Smooth muscle cell (in vitro differentiated cells): ENCODE measurements around the gene MYO9A. TPM values are rescaled to one million over a fixed set of nuclear protein-coding genes. Genes with fewer than 3 reads are reported as not detected.

Experiments
- DNase-seq: peaks from one replicate; lab custom pipeline; 2025; ENCODE audit not compliant: unreplicated experiment; lab: John Stamatoyannopoulos, UW
- H2AFZ ChIP-seq: fragments of 200-600 bp; sonication (generic); 2 replicates; pipeline ENCODE4 v1.6.0; 2016; ENCODE audit warnings: antibody characterized with exemption, low read depth, mild to moderate bottlenecking
- H3F3A ChIP-seq: fragments of 200-600 bp; sonication (generic); 2 replicates; pipeline ENCODE4 v1.6.0; 2017; ENCODE audit warnings: antibody characterized with exemption, low read depth
- H3K27ac ChIP-seq: fragments of 200-600 bp; sonication (generic); 2 replicates; pipeline ENCODE4 v1.5.1; 2016; ENCODE audit warnings: low read depth, mild to moderate bottlenecking
- H3K27me3 ChIP-seq: fragments of 200-600 bp; sonication (generic); 2 replicates; pipeline ENCODE4 v1.6.1; 2016; ENCODE audit warnings: low read depth, mild to moderate bottlenecking
- H3K36me3 ChIP-seq: fragments of 200-600 bp; sonication (generic); 2 replicates; pipeline ENCODE4 v1.5.1; 2016; ENCODE audit warnings: low read depth
- H3K4me1 ChIP-seq: fragments of 200-600 bp; sonication (generic); 2 replicates; pipeline ENCODE4 v1.5.1; 2016; ENCODE audit warnings: low read depth
- H3K4me2 ChIP-seq: fragments of 200-600 bp; sonication (generic); 2 replicates; pipeline ENCODE4 v1.6.0; 2016; ENCODE audit warnings: mild to moderate bottlenecking
- H3K4me3 ChIP-seq: fragments of 200-600 bp; sonication (generic); 2 replicates; pipeline ENCODE4 v1.5.1; 2016; ENCODE audit warnings: mild to moderate bottlenecking
- H3K79me2 ChIP-seq: fragments of 200-600 bp; sonication (generic); 2 replicates; pipeline ENCODE4 v1.6.0; 2016; ENCODE audit warnings: low read depth, mild to moderate bottlenecking
- H3K9ac ChIP-seq: fragments of 200-600 bp; sonication (generic); 2 replicates; pipeline ENCODE4 v1.6.0; 2016; ENCODE audit warnings: low read depth
- H3K9me3 ChIP-seq: fragments of 200-600 bp; sonication (generic); replicated peaks from 2 replicates; pipeline ENCODE4 v1.5.1; 2016; ENCODE audit warnings: low read depth
- H4K20me1 ChIP-seq: fragments of 200-600 bp; sonication (generic); 2 replicates; pipeline ENCODE4 v1.6.0; 2016; ENCODE audit warnings: low read depth
- WGBS: methylation state at CpG from one replicate; pipeline ENCODE4 v1.1.7; 2016; ENCODE audit warnings: low lambda C conversion rate; 5-methylcytosine and 5-hydroxymethylcytosine counted together
- polyA plus RNA-seq: library from polyadenylated mRNA; unstranded; fragments of >200 nt; fragmentation: Nextera tagmentation; extraction: Ambion mirVana; gene quantifications from 2 replicates; pipeline ENCODE4 v1.2.1, GENCODE V29; 2016
- total RNA-seq: library from RNA; depleted of rRNA; stranded (reverse); fragments of >200 nt; gene quantifications from 2 replicates; pipeline ENCODE4 v1.2.3, GENCODE V29; 2014
- TF ChIP-seq, protein P1 (sequence below): fragments of 200-600 bp; sonication (generic); IDR thresholded peaks from 2 replicates; pipeline ENCODE4 v1.5.1; 2017; ENCODE audit warnings: borderline replicate concordance, mild to moderate bottlenecking, antibody characterized with exemption; ENCODE audit not compliant: insufficient read depth, poor library complexity, severe bottlenecking

Gene MYO9A
- total and polyA plus RNA-seq, 2 experiments from 2014 or later = 10.7 to 36.9 TPM

DNA sequence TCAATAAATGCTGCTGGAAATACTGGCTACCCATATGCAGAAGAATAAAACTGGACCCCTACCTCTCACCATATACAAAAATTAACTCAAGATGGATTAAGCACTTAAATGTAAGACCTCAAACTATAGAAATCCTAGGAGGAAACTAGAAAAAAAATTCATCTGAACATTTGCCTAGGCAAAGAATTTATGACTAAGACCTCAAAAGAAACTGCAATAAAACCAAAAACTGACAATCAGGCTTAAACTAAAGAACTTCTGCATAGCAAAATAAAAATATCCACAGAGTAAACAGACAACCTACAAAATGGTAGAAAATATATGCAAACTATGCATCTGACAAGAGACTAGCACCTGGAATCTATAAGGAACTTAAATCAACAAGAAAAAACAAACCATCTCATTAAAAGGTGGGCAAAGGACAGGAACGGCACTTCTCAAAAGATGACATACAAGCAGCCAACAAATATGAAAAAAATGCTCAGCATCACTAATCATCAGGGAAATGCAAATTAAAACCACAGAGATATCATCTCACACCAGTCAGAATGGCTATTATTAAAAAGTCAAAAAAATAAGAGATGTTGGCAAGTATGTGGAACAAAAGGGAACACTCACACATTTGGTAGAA, 47.0 kb downstream of the MYO9A start:
- H4K20me1 ChIP-seq = peaks cover 92% of the 10 kb centered on the region
- H3K27ac ChIP-seq = no peak overlapping the region
- TF ChIP-seq, protein P1, sequence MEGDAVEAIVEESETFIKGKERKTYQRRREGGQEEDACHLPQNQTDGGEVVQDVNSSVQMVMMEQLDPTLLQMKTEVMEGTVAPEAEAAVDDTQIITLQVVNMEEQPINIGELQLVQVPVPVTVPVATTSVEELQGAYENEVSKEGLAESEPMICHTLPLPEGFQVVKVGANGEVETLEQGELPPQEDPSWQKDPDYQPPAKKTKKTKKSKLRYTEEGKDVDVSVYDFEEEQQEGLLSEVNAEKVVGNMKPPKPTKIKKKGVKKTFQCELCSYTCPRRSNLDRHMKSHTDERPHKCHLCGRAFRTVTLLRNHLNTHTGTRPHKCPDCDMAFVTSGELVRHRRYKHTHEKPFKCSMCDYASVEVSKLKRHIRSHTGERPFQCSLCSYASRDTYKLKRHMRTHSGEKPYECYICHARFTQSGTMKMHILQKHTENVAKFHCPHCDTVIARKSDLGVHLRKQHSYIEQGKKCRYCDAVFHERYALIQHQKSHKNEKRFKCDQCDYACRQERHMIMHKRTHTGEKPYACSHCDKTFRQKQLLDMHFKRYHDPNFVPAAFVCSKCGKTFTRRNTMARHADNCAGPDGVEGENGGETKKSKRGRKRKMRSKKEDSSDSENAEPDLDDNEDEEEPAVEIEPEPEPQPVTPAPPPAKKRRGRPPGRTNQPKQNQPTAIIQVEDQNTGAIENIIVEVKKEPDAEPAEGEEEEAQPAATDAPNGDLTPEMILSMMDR = no peak
- no peaks in the 10 kb centered on the region for H3K36me3 ChIP-seq
- H3K9me3 ChIP-seq = no peaks in the 10 kb centered on the region
- no peaks in the 10 kb centered on the region for H3K4me1 ChIP-seq
- no peaks in the 10 kb centered on the region for H3F3A ChIP-seq
- H3K4me2 ChIP-seq = no peak overlapping the region
- H3K4me3 ChIP-seq = no peak overlapping the region
- no peak overlapping the region for H2AFZ ChIP-seq
- peaks cover 63% of the 10 kb centered on the region for H3K79me2 ChIP-seq
- 87% methylated on average over 1 of the region's 1 CpG for WGBS
- no peak for DNase-seq
- no peak overlapping the region for H3K9ac ChIP-seq
- no peaks in the 10 kb centered on the region for H3K27me3 ChIP-seq

DNA sequence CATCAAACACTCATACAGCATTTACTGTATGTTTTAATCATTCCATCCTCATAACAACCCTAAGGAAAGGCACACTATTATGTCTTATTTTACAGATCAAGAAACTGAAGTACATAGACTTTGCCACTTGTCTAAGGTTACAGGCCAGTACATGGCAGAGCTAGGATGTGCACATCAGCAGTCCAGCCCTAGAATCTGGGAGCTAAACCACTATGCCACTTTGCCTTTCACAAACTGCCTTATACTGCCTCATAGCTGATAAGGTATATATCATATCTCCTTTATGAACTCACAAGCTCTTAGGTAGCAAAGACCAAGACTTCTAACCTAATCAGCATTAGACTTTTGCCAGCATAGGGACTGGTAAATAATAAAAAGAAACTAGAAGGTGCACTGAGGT, 49.1 kb downstream of the MYO9A start:
- H3K36me3 ChIP-seq = no peaks in the 10 kb centered on the region
- DNase-seq = no peak
- peaks cover 79% of the 10 kb centered on the region for H3K79me2 ChIP-seq
- H2AFZ ChIP-seq = no peak overlapping the region
- H3K27ac ChIP-seq = no peak overlapping the region
- H4K20me1 ChIP-seq = peaks cover 87% of the 10 kb centered on the region
- no peaks in the 10 kb centered on the region for H3K4me1 ChIP-seq
- TF ChIP-seq, protein P1 = no peak
- no peak overlapping the region for H3K4me3 ChIP-seq
- no peaks in the 10 kb centered on the region for H3K27me3 ChIP-seq
- no peak overlapping the region for H3K4me2 ChIP-seq
- H3F3A ChIP-seq = no peaks in the 10 kb centered on the region
- H3K9ac ChIP-seq = no peak overlapping the region
- no peaks in the 10 kb centered on the region for H3K9me3 ChIP-seq

DNA sequence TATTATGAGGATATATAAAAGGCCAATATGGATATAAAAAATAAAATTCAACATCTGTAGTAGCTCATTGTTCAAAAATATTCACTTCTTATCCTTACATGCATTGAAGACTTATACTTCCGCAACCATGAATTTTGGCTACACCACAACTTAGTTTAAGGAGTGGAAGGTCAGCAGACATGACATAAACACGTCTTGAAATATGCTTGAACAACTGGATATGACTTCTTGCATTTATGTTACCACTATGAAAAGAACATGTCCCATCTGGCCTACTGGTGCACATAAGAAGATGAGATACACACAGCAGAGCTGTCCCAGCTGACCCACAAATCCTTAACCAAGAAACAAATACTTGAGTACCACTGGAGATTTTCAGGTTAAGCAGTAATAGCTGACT, 52.1 kb downstream of the MYO9A start:
- no peaks in the 10 kb centered on the region for H3K9me3 ChIP-seq
- 94% methylated on average over 2 of the region's 2 CpGs for WGBS

More for the DNA sequence above, 52.1 kb downstream of the MYO9A start:
- Histone ChIP-seq H3K4me3 (no peak overlapping the region), H3K79me2 (peaks cover 74% of the 10 kb centered on the region), H3K27me3 (no peaks in the 10 kb centered on the region), H3K4me2 (no peak overlapping the region), H3K9ac (no peak overlapping the region), H3F3A (no peaks in the 10 kb centered on the region), H3K36me3 (no peaks in the 10 kb centered on the region), H3K4me1 (no peaks in the 10 kb centered on the region), H3K27ac (no peak overlapping the region), H4K20me1 (peaks cover 82% of the 10 kb centered on the region), H2AFZ (no peak overlapping the region)
- no peak for DNase-seq
- TF ChIP-seq, protein P1 = no peak
